H1 (cell line): ENCODE results near the gene PAWR. TPM values are rescaled to one million over a fixed set of nuclear protein-coding genes. Genes with fewer than 3 reads are reported as not detected.

Experiments used
- CTCF ChIA-PET: fragments of 300-600 bp; sonication (Branson Sonifier 250); formaldehyde crosslinking; loops from one replicate; lab custom pipeline; 2021; ENCODE audit not compliant: partially characterized antibody; lab: Charles Lee
- POLR2A ChIA-PET: fragments of 300-600 bp; sonication (Branson Sonifier 250); formaldehyde crosslinking; loops from one replicate; lab custom pipeline; 2021; ENCODE audit warnings: inconsistent platforms; ENCODE audit not compliant: partially characterized antibody; lab: Charles Lee
- DNase-seq, 2 experiments: peaks; one replicate each; pipeline versions ENCODE4 v3.0.0 to v3.0.0-alpha.2; 2010 to 2022; ENCODE audit warnings: low spot score in 2 of 2, low read depth in 1 of 2, mixed read lengths in 1 of 2
- FAIRE-seq: peaks from 2 replicates; lab custom pipeline; 2011; peaks lifted over from hg19 to GRCh38; lab: Jason Lieb, UNC
- H2AFZ ChIP-seq: 2 replicates; pipeline ENCODE4 v1.8.1; 2012; ENCODE audit warnings: low read length, inconsistent platforms
- H2AK5ac ChIP-seq: 2 replicates; pipeline ENCODE4 v1.6.1; 2013; ENCODE audit warnings: low read depth, low read length
- H2BK120ac ChIP-seq: replicated peaks from 2 replicates; pipeline ENCODE3; 2013; ENCODE audit warnings: low read depth, low read length, inconsistent platforms
- H2BK12ac ChIP-seq: 2 replicates; pipeline ENCODE4 v1.6.1; 2013; ENCODE audit warnings: low read depth, low read length
- H2BK15ac ChIP-seq: 2 replicates; pipeline ENCODE4 v1.6.1; 2013; ENCODE audit warnings: low read length
- H2BK20ac ChIP-seq: 2 replicates; pipeline ENCODE4 v1.6.1; 2013; ENCODE audit warnings: low read length
- H2BK5ac ChIP-seq: 2 replicates; pipeline ENCODE4 v1.6.1; 2013; ENCODE audit warnings: low read depth, low read length
- H3K14ac ChIP-seq: 2 replicates; pipeline ENCODE4 v1.6.1; 2013; ENCODE audit warnings: inconsistent platforms; ENCODE audit not compliant: insufficient read length
- H3K18ac ChIP-seq: 2 replicates; pipeline ENCODE4 v1.6.1; 2013; ENCODE audit warnings: low read length; ENCODE audit errors: extremely low read depth
- H3K23ac ChIP-seq: 2 replicates; pipeline ENCODE4 v1.6.1; 2013; ENCODE audit warnings: inconsistent platforms; ENCODE audit not compliant: insufficient read length
- H3K23me2 ChIP-seq: 2 replicates; pipeline ENCODE4 v1.6.1; 2013; ENCODE audit warnings: low read depth, low read length
- H3K27ac ChIP-seq: 2 replicates; pipeline ENCODE4 v1.6.1; 2011; ENCODE audit warnings: low read depth, low read length, inconsistent platforms
- H3K27me3 ChIP-seq, 4 experiments: replicated peaks in 1 of 4; 1 replicate in 1 of 4; 2 replicates in 3 of 4; pipeline versions ENCODE4 v1.6.1 to v1.8.1; 2011 to 2013; ENCODE audit warnings: low read length in 3 of 4, mild to moderate bottlenecking in 3 of 4, inconsistent platforms in 2 of 4, mixed read lengths in 2 of 4, moderate library complexity in 1 of 4; ENCODE audit not compliant: control insufficient read depth in 3 of 4, insufficient read depth in 3 of 4; ENCODE audit errors: extremely low read depth in 1 of 4
- H3K36me3 ChIP-seq, 4 experiments: 2 replicates each; pipeline versions ENCODE4 v1.6.1 to v1.8.1; 2011 to 2013; ENCODE audit warnings: mild to moderate bottlenecking in 4 of 4, low read length in 3 of 4, moderate library complexity in 2 of 4, control low read depth in 1 of 4, inconsistent platforms in 1 of 4; ENCODE audit not compliant: insufficient read depth in 4 of 4, control insufficient read depth in 2 of 4
- H3K4ac ChIP-seq: replicated peaks from 2 replicates; pipeline ENCODE3; 2013; ENCODE audit warnings: low read length, low read depth, mixed read lengths, inconsistent platforms; ENCODE audit not compliant: insufficient read length
- H3K4me1 ChIP-seq, 4 experiments: replicated peaks in 1 of 4; 1 replicate in 1 of 4; 2 replicates in 3 of 4; pipeline versions ENCODE4 v1.6.1 to v1.8.1; 2011 to 2013; ENCODE audit warnings: low read length in 3 of 4, inconsistent platforms in 2 of 4, mixed read lengths in 1 of 4; ENCODE audit not compliant: insufficient read depth in 4 of 4, control insufficient read depth in 3 of 4
- H3K4me2 ChIP-seq, 2 experiments: 2 replicates each; pipeline versions ENCODE4 v1.6.1 to v1.8.1; 2011 to 2013; ENCODE audit warnings: low read depth in 2 of 2, low read length in 2 of 2, control low read depth in 1 of 2, inconsistent platforms in 1 of 2, mild to moderate bottlenecking in 1 of 2; ENCODE audit not compliant: insufficient read depth in 1 of 2
- H3K4me3 ChIP-seq, 4 experiments: fragments of 200-600, 300-600 bp in 1 of 4; sonication (generic), shearing (Covaris generic), sonication (Bioruptor Twin) in 1 of 4; 2 replicates each; pipeline versions ENCODE4 v1.5.1 to v1.8.1; 2011 to 2016; ENCODE audit warnings: low read length in 4 of 4, low read depth in 3 of 4, control low read depth in 2 of 4, inconsistent platforms in 2 of 4, mild to moderate bottlenecking in 2 of 4, mixed read lengths in 1 of 4, moderate library complexity in 1 of 4; ENCODE audit not compliant: insufficient read depth in 2 of 4; ENCODE audit errors: extremely low read depth in 1 of 4
- H3K56ac ChIP-seq: replicated peaks from 2 replicates; pipeline ENCODE3; 2013; ENCODE audit warnings: low read depth, mild to moderate bottlenecking, mixed read lengths, low read length, inconsistent platforms; ENCODE audit not compliant: insufficient read length
- H3K79me1 ChIP-seq: 2 replicates; pipeline ENCODE4 v1.6.1; 2013; ENCODE audit warnings: low read depth, low read length, control low read depth
- H3K79me2 ChIP-seq, 2 experiments: 2 replicates each; pipeline versions ENCODE4 v1.6.1 to v1.8.1; 2012 to 2013; ENCODE audit warnings: low read length in 2 of 2, mild to moderate bottlenecking in 2 of 2, inconsistent platforms in 1 of 2; ENCODE audit not compliant: insufficient read depth in 2 of 2, control insufficient read depth in 1 of 2
- H3K9ac ChIP-seq, 4 experiments: replicated peaks in 1 of 4; 1 replicate in 1 of 4; 2 replicates in 3 of 4; pipeline versions ENCODE4 v1.6.1 to v1.8.1; 2011 to 2013; ENCODE audit warnings: low read depth in 3 of 4, low read length in 3 of 4, control low read depth in 2 of 4, mild to moderate bottlenecking in 2 of 4, moderate library complexity in 2 of 4, inconsistent platforms in 1 of 4; ENCODE audit errors: extremely low read depth in 1 of 4
- H3K9me3 ChIP-seq, 2 experiments: 2 replicates each; pipeline versions ENCODE4 v1.6.1 to v1.8.1; 2012 to 2013; ENCODE audit warnings: mild to moderate bottlenecking in 2 of 2, moderate library complexity in 2 of 2, control low read depth in 1 of 2, inconsistent platforms in 1 of 2, low read depth in 1 of 2, low read length in 1 of 2, mixed read lengths in 1 of 2; ENCODE audit not compliant: insufficient read depth in 2 of 2
- H4K20me1 ChIP-seq, 2 experiments: replicated peaks in 1 of 2; 2 replicates each; pipeline versions ENCODE3 to v1.8.1; 2011 to 2013; ENCODE audit warnings: inconsistent platforms in 2 of 2, low read length in 2 of 2, mild to moderate bottlenecking in 1 of 2; ENCODE audit not compliant: insufficient read depth in 2 of 2, control insufficient read depth in 1 of 2
- H4K5ac ChIP-seq: 2 replicates; pipeline ENCODE4 v1.6.1; 2013; ENCODE audit warnings: low read length, low read depth, mixed read lengths, inconsistent platforms; ENCODE audit not compliant: insufficient read length
- H4K8ac ChIP-seq: 2 replicates; pipeline ENCODE4 v1.8.0; 2013; ENCODE audit warnings: mild to moderate bottlenecking, moderate library complexity, low read length, inconsistent platforms; ENCODE audit not compliant: insufficient read depth; ENCODE audit errors: extremely low read depth
- H4K91ac ChIP-seq: replicated peaks from 2 replicates; pipeline ENCODE3; 2013; ENCODE audit warnings: low read length, mixed read lengths, inconsistent platforms; ENCODE audit not compliant: insufficient read length
- ASH2L ChIP-seq: fragments of 200-600, 300-600 bp; sonication (generic); IDR thresholded peaks from one replicate; pipeline ENCODE4 v1.7.1; 2017; ENCODE audit warnings: low read length
- BRCA1 ChIP-seq: IDR thresholded peaks from 2 replicates; pipeline ENCODE4 v1.6.1; 2012; ENCODE audit warnings: low read depth, low read length, improper control_type of control experiment
- GTF2F1 ChIP-seq: IDR thresholded peaks from 2 replicates; pipeline ENCODE4 v1.6.1; 2012; ENCODE audit warnings: low read depth, low read length, improper control_type of control experiment, borderline replicate concordance
- MAFK ChIP-seq: IDR thresholded peaks from 2 replicates; pipeline ENCODE4 v1.6.1; 2012; ENCODE audit warnings: low read depth, mild to moderate bottlenecking, improper control_type of control experiment, low read length
- POLR2AphosphoS5 ChIP-seq: IDR thresholded peaks from 2 replicates; pipeline ENCODE4 v1.6.1; 2011; ENCODE audit warnings: low read depth, low read length
- WGBS, 2 experiments: shearing (Covaris generic) in 1 of 2; methylation state at CpG; one replicate each; pipeline versions ENCODE4 v1.1.6 to v1.1.7; 2013 to 2015; ENCODE audit warnings: low lambda C conversion rate in 2 of 2, mixed read lengths in 2 of 2, inconsistent platforms in 1 of 2, low coverage in 1 of 2, missing lambda C conversion rate in 1 of 2; ENCODE audit not compliant: insufficient replicate concordance in 2 of 2, insufficient coverage in 1 of 2, insufficient read length in 1 of 2; ENCODE audit errors: extremely low coverage in 1 of 2, missing lambda C conversion rate in 1 of 2; 5-methylcytosine and 5-hydroxymethylcytosine counted together
- polyA plus RNA-seq, 7 experiments: library from polyadenylated mRNA; depleted of rRNA in 3 of 7; stranded (reverse) in 5 of 7; unstranded in 2 of 7; fragments of >200 nt in 5 of 7; fragments of 200-250 nt in 2 of 7; gene quantifications; 1 replicate in 5 of 7; 2 replicates in 1 of 7; 4 replicates in 1 of 7; pipeline versions ENCODE4 v1.2.1 to v1.2.3, GENCODE V29; 2011 to 2013; ENCODE audit warnings: missing spikeins in 2 of 7, mixed read lengths in 2 of 7
- total RNA-seq: library from RNA; stranded (reverse); fragmentation: NEBNext Ultra II Directional; extraction: Animal tissue kit (Norgen Biotek cat#: 25700); gene quantifications from 2 replicates; pipeline ENCODE4 v1.2.1, GENCODE V29; 2021
- TF ChIP-seq, protein P1 (sequence below): IDR thresholded peaks from 2 replicates; pipeline ENCODE4 v1.6.1; 2012; ENCODE audit warnings: inconsistent platforms
- TF ChIP-seq, protein P2 (sequence below): IDR thresholded peaks from 2 replicates; pipeline ENCODE4 v1.6.1; 2012; ENCODE audit warnings: inconsistent platforms

PAWR gene
- total and polyA plus RNA-seq, 2 of the 8 experiments (the other 6 are each of a cell fraction or from before 2014, with no cell fraction given), result 28.3 to 327 TPM

DNA sequence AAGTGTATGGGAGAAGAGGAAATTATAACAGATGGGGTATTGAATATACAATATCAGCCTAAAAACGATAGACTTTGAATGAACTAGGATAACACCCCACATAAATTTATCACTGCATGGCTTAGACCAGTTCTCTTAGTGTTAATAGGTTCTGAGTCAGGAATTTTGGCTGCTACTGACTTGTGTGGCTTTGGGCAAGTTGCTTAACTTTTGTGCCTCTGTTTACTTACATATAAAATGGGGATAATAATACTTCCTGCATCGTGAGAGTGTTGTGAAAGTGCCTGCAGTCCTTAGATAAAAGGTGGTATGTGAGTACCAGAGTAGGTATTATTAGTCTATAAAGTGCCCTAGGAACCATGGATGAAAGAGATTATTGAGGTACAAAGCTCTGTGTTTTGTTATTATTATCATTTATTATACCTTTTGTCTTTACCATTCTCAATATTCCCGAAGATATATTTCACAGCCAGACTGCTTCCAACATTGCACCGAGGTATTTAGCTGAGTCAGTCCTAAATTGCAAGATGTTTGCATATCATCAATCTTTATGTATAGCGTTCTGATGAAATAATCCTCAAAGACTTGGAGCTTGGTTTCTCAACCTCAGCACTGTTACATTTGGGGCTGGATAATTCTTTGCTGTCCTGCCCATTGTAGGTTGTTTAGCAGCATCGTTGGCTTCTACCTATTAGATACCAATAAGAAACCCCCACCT, 2.3 kb upstream of the PAWR start:
- H3K9ac ChIP-seq, result no peak overlapping the region; a peak in 1 of 7 replicates
- DNase-seq (no peak), FAIRE-seq (no peak)
- H2BK5ac ChIP-seq, result no peak overlapping the region
- no peaks in the 10 kb centered on the region for H3K27me3 ChIP-seq
- no peak overlapping the region for H2BK20ac ChIP-seq
- no peak overlapping the region for H2BK12ac ChIP-seq
- H2AFZ ChIP-seq, result no peak overlapping the region
- no peak overlapping the region for H4K8ac ChIP-seq
- H2AK5ac ChIP-seq, result no peak overlapping the region
- peak overlapping the region; percentile 86 to 96 for H3K4me2 ChIP-seq
- no peaks in the 10 kb centered on the region for H3K79me1 ChIP-seq
- no peaks in the 10 kb centered on the region for H3K9me3 ChIP-seq
- H2BK15ac ChIP-seq, result no peak overlapping the region
- H3K56ac ChIP-seq, result no peak overlapping the region
- peaks cover 0 to 3% (median 0%) of the 10 kb centered on the region in 4 experiments; a peak in 1 of 8 replicates for H3K36me3 ChIP-seq
- no peak overlapping the region for H4K5ac ChIP-seq
- H2BK120ac ChIP-seq, result no peak overlapping the region
- POLR2A ChIA-PET, result interaction anchor here (0.6 to 9.3 kb wide), 6 partner anchors 9 to 145 kb away, joined by 3 to 91 read pairs (median 6); no protein-coding TSS in a partner anchor
- H3K18ac ChIP-seq, result no peak overlapping the region
- peaks cover 15 to 43% of the 10 kb centered on the region in 2 experiments for H3K79me2 ChIP-seq
- no peak overlapping the region for H3K23ac ChIP-seq
- CTCF ChIA-PET, result interaction anchor here (0.5 to 1.7 kb wide), 5 partner anchors 9 to 267 kb away, joined by 3 to 6 read pairs (median 3); no protein-coding TSS in a partner anchor
- peaks cover 4 to 8% (median 5%) of the 10 kb centered on the region in 4 experiments; a peak in 6 of 7 replicates for H3K4me1 ChIP-seq
- H3K23me2 ChIP-seq, result peaks cover 9% of the 10 kb centered on the region
- 71% methylated on average over 6 of the region's 6 CpGs; no CpG with 5 or more reads in 1 of the 2 experiments for WGBS, 2 experiments
- no peak overlapping the region for H3K27ac ChIP-seq
- H4K91ac ChIP-seq, result no peak overlapping the region
- TF ChIP-seq, protein P1, sequence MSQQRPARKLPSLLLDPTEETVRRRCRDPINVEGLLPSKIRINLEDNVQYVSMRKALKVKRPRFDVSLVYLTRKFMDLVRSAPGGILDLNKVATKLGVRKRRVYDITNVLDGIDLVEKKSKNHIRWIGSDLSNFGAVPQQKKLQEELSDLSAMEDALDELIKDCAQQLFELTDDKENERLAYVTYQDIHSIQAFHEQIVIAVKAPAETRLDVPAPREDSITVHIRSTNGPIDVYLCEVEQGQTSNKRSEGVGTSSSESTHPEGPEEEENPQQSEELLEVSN, result no peak
- no peak for TF ChIP-seq GTF2F1
- no peak for TF ChIP-seq MAFK
- no peak for TF ChIP-seq POLR2AphosphoS5
- no peak for TF ChIP-seq BRCA1
- TF ChIP-seq, protein P2, sequence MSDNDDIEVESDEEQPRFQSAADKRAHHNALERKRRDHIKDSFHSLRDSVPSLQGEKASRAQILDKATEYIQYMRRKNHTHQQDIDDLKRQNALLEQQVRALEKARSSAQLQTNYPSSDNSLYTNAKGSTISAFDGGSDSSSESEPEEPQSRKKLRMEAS, result no peak
- TF ChIP-seq ASH2L, result no peak
- TF ChIP-seq, all 59 proteins: peak for 0
- H4K20me1 ChIP-seq, result no peaks in the 10 kb centered on the region
- H3K4ac ChIP-seq, result no peak overlapping the region
- peak overlapping the region; percentile 53 to 96 (median 78); a peak in 4 of 8 replicates for H3K4me3 ChIP-seq
- H3K14ac ChIP-seq, result no peak overlapping the region
